GM12892 (cell line): Measurements from ENCODE around the gene PPBP.

ENCODE experiments used
- POLR2A ChIP-seq: IDR thresholded peaks from 2 replicates; pipeline ENCODE4 v1.6.1; 2011; ENCODE audit warnings: low read depth, low read length, control low read depth
- POLR2AphosphoS5 ChIP-seq: IDR thresholded peaks from 2 replicates; pipeline ENCODE4 v1.6.1; 2011; ENCODE audit warnings: low read depth, low read length, control low read depth
- TAF1 ChIP-seq: IDR thresholded peaks from 2 replicates; pipeline ENCODE4 v1.6.1; 2011; ENCODE audit warnings: low read depth, mild to moderate bottlenecking, control low read depth, low read length, borderline replicate concordance

DNA sequence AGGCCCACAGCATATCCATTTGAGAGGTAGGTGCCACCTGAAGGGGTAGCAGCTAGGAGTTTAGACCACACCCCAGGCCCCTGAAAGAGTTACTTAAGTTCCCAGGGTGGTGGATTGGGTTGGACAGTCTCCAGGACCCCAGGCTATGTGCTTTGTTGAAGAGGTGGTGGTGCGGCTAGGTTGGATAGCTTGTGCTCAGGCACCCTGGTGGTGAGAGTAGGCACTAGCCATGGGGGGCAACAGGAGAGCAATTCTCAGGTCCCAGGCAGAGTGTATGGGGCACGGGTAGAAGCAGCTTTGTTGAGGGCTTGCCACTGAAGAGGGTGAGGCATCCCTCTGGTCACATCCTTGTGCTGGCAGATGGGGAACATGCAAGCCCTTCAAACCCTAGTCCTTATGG is 11.8 kb downstream of the PPBP start:
- TF ChIP-seq POLR2AphosphoS5, result no peak
- TF ChIP-seq POLR2A, result no peak
- TF ChIP-seq TAF1, result no peak
